ENCODE results near the gene UBE2R2.
"Not testable (repeated sequence)": the region's sequence is repeated elsewhere in the genome, so short reads cannot be mapped to it uniquely, and the experiment has no call there.

Gene UBE2R2

DNA sequence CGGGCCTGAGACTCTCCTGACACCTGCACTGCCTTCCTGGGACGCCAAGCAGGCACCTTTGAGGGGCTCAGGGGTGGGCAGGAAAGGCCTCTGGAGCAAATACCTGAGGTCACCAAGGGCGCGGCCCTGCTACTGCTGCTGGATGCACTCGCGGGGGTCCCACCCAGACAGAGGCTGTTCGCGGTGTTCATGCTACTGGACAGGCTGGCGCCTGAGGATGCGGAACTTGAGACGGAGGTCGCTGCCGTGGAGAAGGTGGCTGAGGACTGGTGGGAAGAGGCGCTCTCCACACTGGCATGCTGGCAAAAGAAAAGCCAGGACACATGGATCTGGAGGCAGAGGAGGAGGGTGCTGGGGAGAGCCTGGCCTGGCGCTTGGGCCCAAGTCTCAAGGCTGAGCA is 110.7 kb downstream of the UBE2R2 start:
- DNase-seq (ENCODE audit: low read depth in 3 of 3): no peak

DNA sequence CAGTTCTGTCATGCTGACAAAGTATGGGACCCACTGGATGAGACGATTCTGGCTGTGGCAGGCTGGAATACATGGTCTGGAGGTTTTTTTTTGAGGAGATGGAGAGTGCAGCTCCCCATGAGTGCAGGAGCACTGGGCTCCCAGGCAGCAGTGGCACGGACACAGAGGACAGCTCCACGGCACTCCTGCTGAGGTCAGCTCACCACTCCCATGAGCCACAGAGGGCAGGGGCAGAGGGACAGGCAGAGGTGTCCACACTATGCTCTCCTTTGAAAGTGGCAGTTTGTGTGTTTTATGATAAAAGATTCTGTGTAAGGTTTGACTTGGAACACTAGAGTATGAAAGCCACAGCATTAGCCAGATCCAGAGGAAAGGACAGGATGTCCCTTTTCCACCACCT is 114.4 kb downstream of the UBE2R2 start:
- no peak for DNase-seq (ENCODE audit: low read depth in 3 of 3)

DNA sequence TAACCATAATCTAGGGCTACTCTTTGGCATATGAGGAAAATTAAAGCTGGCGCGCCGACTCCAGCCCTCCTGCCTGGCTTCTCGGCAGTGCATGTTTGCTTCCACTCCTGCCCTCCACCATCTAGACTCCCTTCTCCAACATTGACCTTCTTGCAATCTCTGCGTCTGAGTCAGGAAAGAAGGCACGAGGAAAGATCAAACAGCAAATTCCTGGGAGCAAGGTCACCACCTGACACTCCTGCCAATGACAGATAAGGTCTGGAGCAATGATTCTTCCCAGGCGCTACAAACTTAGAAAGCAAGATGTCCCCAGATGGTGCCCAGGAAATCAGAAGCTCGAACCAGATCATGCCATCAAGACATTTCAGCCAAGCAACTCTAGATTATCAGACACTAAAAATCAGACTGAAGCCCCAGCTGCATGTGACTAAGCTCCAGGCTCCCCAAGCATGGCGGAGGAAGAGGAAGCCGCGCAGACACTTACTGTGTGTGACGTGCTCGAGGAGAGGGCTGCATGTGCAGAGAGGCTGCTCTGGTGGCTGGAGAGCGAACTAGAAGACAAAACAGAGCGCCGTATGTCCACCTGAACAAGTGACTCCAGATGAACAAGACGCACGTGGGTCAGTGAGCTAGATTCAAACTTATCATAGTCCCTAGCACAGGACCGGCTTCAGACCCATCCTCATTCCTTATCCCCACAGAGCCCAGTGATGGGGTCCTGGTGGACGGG is 115.3 kb downstream of the UBE2R2 start:
- DNase-seq (ENCODE audit: low read depth in 3 of 3): no peak

DNA sequence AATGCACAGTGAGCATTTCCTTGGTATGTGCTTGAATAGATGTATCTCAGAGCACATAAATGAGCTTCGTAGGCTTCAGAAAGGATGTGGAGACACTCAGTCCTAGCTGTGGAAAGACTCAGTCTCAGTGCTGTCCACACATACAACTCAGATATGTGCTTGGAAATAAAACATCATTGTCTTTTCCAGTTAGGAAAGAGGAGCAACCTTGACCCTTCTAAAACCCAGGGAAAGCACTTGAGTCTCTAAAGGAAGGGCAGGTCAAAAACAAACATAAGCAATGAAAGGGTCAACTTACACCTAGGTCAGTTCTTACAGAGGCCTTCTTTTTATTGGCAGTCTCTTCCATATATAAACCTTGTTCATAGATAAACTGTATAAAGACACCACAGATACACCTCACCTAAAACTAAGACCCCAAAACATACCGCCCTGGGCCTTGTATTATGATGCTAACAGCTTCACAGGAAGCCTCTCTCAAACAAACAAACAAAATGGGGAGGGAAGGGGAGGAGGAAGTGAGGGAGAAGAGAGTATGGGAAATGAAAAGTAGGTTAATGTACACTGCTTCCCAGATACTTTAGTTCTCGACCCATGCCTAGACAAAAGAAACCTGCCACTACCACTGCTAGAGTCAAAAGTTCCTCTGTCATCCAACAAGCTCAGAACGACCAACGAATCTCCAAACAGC is 117.4 kb downstream of the UBE2R2 start:
- DNase-seq (ENCODE audit: low read depth in 3 of 3): no peak

DNA sequence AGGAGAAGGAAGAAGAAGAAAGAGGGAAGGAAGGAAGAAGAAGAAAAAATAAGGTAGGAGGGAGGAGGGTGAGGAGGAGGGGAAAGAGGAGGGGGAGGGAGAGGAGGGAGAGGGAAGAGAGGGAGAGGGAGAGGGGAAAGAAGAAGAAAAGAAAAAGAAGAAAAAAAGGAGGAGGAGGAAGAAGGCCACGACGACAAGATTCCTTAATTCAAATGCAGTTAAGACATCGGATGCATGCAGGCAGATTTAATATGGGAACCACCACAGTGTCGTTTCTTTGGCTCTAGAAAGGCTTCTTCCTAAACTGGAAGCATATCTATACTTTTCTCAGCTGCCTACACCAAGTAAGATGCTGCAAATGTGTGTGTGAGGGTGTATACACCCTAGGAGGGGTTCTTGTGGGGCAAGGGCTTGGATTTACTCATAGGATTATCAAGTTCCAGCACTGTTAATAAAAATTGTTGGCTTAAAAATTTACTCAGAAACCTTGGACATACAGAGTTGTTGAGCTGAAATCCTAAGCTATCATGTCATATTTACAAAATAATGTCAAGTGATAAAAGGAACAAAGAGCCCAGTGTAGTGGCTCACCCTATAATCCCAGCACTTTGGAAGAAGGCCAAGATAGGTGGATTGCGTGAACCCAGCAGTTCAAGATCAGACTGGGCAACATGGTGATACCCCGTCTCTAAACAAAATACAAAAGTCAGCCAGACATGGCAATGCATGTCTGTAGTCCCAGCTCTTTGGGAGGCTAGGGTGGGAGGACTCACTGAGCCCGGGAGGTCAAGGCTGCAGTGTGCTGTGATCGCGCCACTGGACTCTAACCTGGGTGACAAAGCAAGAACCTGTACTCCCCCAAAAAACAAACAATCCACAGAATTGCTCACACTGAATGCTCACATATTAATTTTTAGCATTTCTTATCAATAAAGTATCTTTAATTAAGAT is 123.2 kb downstream of the UBE2R2 start:
- no peak for DNase-seq (ENCODE audit: low read depth in 3 of 3)

DNA sequence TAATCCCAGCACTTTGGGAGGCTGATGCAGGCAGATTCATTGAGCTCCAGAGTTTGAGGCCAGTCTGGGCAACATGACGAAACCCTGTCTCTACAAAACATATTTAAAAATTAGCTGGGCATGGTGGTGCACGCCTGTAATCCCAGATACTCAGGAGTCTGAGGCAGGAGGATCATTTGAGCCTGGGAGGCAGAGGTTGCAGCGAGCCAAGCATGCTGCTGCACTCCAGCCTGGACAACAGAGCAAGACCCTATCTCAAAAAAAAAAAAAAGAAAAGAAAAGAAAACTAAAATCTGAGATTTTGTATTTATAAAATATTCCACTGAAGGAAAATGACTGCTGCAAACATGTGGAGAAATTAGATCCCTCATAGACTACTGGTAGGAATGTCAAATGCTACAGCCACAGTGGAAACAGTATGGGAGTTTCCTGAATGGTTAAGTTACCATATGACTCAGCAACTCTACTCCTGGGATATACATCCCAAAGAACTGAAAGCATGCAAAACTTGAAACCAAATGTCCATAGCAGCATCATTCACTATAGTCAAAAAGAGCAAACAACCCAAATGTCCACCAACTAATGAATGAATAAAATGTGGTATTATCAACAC is 125.6 kb downstream of the UBE2R2 start:
- DNase-seq (ENCODE audit: low read depth in 3 of 3): no peak

DNA sequence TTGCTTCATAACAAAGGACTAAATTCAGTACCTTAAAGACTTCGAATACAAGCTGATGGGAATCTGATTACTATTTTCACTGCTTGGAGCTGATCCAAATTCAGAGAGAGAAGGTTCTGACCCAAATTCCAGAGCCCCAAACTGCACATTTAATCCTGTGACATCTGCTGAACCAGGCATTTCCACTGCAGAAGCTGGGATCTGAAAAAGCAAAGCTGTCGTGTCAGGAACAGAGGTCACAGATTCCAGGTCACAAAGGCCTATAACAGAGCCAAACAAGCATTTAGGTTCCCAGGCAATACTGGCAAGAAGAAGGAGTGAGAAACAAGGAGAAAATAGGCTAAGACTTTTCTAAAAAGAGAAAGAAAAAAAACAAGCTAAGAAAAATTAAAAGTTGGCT is 126.4 kb downstream of the UBE2R2 start:
- no peak for DNase-seq (ENCODE audit: low read depth in 3 of 3)

DNA sequence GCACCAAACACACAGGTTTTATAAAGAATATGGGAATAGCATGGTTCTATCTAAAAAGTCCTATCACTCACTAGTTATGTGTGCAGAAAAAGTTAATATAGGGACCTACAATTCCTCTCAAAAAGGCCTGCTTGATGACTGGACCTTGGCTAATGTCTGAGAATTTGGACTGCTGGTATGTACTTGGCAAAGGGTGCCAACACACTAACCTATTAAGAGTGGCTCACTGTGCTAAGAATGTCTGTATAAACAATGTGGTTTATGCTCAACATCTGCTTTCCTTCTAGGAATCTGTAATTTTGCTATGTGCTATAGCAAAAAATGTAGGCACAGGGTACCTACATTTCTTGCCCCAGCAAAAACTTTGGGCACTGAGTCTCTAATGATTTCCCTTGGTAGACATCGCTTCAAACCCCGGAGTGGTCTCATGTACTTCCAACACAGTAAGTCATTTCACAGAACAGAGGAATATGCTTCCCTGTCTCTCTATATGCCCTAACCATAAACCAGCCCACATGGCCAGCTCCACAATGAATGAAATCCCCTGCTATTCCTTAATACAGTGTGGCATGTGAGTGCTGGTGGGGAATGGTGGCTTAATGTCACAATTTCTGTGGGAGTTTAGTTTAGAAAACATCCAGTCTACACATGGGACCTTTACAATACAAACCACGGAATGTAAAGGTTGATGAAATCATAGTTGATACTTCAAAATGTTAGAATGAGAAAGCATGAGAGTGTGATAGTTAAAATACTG is 130.0 kb downstream of the UBE2R2 start:
- DNase-seq (ENCODE audit: low read depth in 3 of 3): no peak

DNA sequence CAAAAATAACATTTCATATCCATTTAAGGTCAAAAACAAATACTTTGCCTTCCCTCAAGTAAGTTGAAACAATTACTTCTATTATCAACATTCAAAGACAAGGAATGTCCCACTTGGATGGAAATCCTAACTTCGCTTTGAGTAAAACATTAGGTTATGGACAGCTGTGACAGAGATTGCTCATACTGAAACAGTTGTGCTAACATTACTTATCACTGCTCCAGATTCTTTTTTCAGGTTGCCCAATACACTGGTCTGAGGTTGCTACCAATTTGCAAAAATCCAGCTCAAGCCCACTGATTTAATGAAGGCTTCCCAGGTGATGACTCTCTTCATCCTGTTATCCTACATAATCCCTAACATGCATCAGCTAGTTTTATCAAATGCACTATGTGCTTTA is 133.4 kb downstream of the UBE2R2 start:
- no peak for DNase-seq (ENCODE audit: low read depth in 3 of 3)

DNA sequence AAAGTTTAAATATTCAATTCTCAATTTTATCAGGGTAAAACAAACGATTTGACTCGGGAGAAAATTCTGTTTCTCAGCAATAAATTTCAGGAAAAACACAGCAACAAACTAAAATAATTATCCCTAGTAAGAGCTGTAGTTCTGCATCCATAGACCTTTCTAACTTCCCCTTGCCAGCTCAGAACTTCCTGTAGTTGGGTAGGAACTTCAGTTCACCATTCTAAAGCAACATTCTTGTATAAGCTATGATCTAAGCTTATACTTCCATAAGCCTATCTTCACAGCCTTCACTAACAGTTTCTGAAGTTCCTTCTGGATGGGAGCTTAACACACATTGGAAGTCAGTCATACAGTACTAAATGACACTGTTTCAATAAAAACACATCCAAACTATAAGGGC is 135.1 kb downstream of the UBE2R2 start:
- no peak for DNase-seq (ENCODE audit: low read depth in 3 of 3)

DNA sequence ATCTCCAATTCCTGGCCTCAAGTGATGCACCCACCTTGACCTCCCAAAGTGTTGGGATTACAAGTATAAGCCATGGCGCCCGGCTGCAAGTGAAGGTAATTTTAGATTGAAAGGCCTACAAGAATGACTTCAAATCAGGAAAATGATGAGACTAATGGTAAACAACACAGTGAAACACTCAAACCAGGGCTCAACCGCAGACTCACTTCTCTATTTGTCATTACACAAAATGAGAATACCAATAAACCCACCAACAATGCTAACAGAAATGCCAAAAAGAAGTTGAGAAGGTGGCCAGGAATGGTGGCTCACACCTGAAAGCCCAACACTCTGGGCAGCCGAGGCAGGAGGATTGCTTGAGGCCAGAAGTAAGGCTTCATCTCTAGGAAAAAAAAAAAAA is 139.6 kb downstream of the UBE2R2 start:
- DNase-seq (ENCODE audit: low read depth in 3 of 3): no peak

DNA sequence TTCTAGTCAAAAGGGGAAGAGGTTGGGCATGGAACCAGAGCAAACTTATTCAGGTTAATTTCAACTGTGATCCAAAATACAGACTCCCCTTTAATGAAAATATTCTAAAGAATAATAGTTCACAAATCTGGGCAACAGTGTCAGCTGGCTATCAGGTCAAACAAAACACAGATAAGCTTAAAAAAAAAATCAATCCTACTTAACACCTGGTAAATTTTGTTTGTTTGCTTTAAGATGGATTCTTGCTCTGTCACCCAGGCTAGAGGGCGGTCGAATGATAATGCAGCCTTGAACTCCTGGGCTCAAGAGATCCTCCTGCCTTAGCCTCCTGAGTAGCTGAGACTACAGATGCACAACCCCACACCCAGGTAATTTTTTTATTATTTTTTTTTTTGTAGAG is 142.8 kb downstream of the UBE2R2 start:
- DNase-seq (ENCODE audit: low read depth in 3 of 3): no peak

DNA sequence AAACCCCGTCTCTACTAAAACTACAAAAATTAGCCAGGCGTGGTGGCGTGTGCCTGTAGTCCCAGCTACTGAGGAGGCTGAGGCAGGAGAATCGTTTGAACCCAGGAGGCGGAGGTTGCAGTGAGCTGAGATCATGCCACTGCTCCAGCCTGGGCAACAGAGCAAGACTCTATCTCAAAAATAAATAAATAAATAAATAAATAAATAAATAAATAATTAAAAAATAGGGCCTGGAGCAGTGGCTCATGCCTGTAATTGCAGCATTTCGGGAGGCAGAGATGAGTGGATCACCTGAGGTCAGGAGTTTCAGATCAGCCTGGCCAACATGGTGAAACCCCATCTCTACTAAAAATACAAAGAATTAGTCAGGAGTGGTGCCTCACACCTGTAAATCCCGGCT is 145.5 kb downstream of the UBE2R2 start:
- not testable (repeated sequence) for DNase-seq (ENCODE audit: low read depth in 3 of 3)

DNA sequence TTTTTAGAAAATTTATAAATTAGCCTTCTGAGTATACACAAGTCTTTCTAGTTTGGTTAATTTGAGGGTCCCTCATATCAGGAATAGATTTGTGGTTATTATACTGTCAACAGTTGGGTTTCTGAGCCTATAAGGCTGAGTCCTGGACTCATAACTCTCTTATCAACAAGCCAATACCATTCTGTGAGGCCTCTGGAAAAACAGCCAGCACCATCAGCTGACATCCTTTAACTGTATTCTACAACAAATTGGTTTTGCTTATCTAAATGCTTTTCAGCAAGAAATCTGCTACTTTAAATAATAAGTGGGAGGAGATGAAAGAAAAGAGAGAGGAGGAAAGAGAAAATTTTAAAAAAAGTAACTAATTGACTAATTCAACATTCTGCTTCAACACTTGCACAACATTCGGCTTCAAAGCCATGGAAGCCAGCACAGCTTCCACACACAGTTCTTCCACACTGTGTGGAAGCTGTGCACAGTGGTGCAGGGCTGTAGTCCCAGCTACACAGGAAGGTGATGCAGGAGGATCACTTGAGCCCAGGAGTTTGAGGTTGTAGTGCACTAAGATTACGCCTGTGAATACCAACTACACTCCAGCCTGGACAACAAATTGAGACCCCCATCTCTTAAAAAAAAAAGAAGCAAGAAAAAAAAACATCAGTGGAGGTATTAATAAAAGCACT is 147.3 kb downstream of the UBE2R2 start:
- DNase-seq (ENCODE audit: low read depth in 3 of 3): no peak
